Dendritic cell treated with granulocyte-macrophage colony-stimulating factor and Interleukin-4, amounts not matched to agents 40 ng/mL and 50 ng/mL, for 4 days (primary cell): Measurements from ENCODE around the gene CNGB1.
"Not testable (repeated sequence)": the region's sequence is repeated elsewhere in the genome, so short reads cannot be mapped to it uniquely, and the experiment has no call there.

ENCODE experiments used
- H3K27ac Mint-ChIP-seq: one replicate; pipeline ENCODE4 v1.8.0; 2022; ENCODE audit warnings: mild to moderate bottlenecking, mixed read lengths
- H3K27me3 Mint-ChIP-seq: one replicate; pipeline ENCODE4 v1.8.0; 2022; ENCODE audit warnings: mild to moderate bottlenecking, mixed read lengths
- H3K36me3 Mint-ChIP-seq: one replicate; pipeline ENCODE4 v1.8.0; 2022; ENCODE audit warnings: low read depth, mixed read lengths
- H3K4me1 Mint-ChIP-seq: one replicate; pipeline ENCODE4 v1.8.0; 2022; ENCODE audit warnings: low read depth, mixed read lengths
- H3K4me3 Mint-ChIP-seq: one replicate; pipeline ENCODE4 v1.8.0; 2022; ENCODE audit warnings: mild to moderate bottlenecking, moderate library complexity, mixed read lengths
- H3K9me3 Mint-ChIP-seq: one replicate; pipeline ENCODE4 v1.8.0; 2022; ENCODE audit warnings: mixed read lengths
- intact Hi-C: fragments of 100-400 bp; cut with micrococcal nuclease; formaldehyde crosslinking; loops from one replicate; pipeline ENCODE4 v1.15.0; 2022

Gene CNGB1

DNA sequence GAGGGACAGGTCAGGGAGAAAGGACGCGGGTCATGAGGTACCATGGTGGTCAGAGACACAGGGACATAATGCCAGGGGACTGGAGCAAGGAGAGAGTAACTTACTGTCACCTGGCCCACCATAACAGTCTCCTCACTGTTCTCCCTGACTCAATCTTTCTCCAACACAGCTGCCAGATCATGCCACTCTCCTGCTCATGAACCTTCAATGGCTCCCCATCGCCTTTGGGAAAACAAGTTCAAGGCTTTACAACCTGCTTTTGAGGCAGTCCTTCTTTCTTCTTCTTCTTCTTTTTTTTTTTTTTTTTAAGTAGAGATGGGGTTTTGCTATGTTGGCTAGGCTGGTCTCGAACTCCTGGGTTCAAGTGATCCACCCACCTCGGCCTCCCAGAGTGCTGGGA is 22.9 kb downstream of the CNGB1 start:
- Mint-ChIP-seq H3K4me1 (peaks cover 4% of the 10 kb centered on the region), H3K4me3 (no peak overlapping the region), H3K9me3 (no peaks in the 10 kb centered on the region), H3K27ac (no peak overlapping the region), H3K36me3 (no peaks in the 10 kb centered on the region), H3K27me3 (peaks cover 6% of the 10 kb centered on the region)
- intact Hi-C loops: no loop called here

DNA sequence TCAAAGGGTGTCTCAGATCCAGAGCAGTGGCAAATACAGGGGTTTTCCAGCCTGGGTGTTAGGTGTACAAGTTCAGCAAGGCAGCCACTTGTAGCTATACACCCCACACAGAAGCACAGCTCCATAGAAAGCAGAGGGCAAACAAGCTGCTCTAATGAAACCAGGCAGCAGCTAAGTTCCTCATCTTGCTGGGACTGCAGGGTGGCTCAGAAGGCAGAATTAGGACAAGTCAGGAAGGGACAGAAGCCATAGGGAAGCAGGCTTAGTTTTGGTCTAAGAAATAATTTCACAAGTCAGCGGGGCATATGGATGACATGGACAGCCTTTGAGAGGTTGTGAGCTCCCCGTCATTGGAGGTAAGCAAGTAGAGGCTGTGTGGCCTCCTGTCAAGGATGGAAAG is 23.7 kb downstream of the CNGB1 start:
- intact Hi-C loops: no loop called here
- Mint-ChIP-seq H3K27me3 (peaks cover 4% of the 10 kb centered on the region), H3K9me3 (no peaks in the 10 kb centered on the region), H3K36me3 (no peaks in the 10 kb centered on the region), H3K27ac (no peak overlapping the region), H3K4me3 (no peak overlapping the region), H3K4me1 (no peaks in the 10 kb centered on the region)

DNA sequence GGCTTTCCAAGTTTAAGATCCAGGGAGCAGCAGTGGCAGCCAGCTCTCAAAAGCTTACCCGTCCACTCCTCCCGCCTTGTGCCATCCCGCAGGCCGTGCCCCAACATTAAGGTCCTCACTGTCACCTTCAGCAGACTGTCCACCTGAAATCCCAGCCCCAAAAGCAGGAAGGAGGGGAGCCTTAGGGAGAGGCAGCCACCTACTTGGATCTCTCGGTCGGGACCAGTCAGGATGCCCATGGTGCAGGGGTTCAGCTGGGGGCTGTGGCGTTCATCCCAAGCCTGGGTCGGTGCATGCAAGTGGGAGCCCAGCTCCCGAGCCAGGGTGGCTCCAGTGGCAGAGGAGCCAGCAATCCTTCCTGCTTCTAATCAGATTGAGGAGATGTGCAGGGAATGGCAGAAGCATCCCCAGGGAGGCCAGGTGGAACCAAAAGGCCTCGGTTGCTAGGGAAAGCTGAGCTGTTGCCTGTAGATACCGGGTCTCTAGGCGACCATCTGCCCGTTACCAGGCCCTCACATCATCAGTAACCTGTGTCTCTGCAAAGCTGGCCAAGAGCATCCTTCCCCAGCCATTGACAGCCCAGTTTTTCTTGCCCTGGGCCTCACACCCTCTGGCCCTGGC is 24.6 kb downstream of the CNGB1 start:
- H3K4me1 Mint-ChIP-seq: no peaks in the 10 kb centered on the region
- intact Hi-C loops: no loop called here
- no peaks in the 10 kb centered on the region for H3K9me3 Mint-ChIP-seq
- H3K27ac Mint-ChIP-seq: no peak overlapping the region
- no peak overlapping the region for H3K4me3 Mint-ChIP-seq
- no peaks in the 10 kb centered on the region for H3K36me3 Mint-ChIP-seq
- H3K27me3 Mint-ChIP-seq: peaks cover under 1% of the 10 kb centered on the region

DNA sequence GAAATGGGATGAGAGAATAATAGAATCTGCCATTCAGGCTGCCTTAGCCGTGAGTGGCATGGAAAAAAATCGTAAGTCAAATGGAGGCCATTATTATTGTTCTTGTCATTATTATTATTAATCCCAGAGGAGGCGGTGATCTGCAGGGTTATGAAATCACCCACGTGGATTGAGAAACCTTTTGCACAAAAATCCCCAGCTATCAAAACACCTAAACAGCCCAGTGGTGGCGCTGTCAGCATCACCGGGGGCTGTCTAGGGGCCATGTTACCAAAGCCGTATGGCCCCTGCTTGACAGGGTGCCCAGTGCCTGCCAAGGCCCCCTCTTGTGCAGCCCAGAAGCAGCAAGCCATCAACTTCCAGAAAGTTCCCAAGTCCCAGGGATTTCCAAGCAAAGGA is 25.2 kb downstream of the CNGB1 start:
- Mint-ChIP-seq H3K4me1 (no peaks in the 10 kb centered on the region), H3K27ac (no peak overlapping the region), H3K9me3 (no peaks in the 10 kb centered on the region), H3K27me3 (peaks cover 3% of the 10 kb centered on the region), H3K4me3 (no peak overlapping the region), H3K36me3 (no peaks in the 10 kb centered on the region)
- intact Hi-C loops: no loop called here

DNA sequence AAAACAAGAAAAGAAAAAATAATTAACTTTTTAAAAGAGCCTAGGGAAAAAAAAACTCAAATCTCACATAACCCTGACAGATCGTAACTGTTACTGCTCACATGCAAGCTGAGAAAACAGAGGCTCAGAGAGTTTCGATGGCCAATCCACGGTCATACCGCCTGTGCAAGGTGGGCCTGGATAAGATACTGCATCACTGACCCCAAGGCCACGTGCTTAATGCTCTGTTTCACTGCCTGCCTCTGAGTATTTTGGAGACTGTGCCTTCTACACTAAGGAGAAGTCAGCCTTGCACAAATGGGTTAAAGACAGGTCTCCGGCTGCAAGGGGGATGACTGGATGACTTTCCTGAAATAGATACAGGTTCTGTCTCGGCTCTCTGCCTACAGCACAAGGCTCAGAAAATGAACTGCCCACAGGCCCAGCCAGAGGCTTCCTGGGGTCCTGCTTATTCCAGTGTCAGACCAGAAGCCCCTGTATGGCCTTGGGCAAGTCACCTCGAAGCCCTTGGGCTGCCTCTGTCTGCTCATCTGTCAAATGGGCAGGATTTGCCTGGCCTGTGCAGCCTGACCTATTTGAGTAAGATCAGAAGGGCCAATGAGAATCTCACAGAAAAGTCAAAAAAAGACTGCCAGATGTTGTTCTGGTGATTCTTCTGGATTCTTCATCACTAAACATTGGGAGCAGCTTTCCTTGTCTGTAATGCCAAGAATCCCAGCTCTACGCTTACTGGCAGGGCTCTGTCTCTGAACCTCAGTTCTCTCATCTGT is 25.8 kb downstream of the CNGB1 start:
- no peaks in the 10 kb centered on the region for H3K4me1 Mint-ChIP-seq
- H3K36me3 Mint-ChIP-seq: no peaks in the 10 kb centered on the region
- intact Hi-C loops: no loop called here
- no peaks in the 10 kb centered on the region for H3K9me3 Mint-ChIP-seq
- peaks cover 7% of the 10 kb centered on the region for H3K27me3 Mint-ChIP-seq
- no peak overlapping the region for H3K27ac Mint-ChIP-seq
- H3K4me3 Mint-ChIP-seq: no peak overlapping the region

DNA sequence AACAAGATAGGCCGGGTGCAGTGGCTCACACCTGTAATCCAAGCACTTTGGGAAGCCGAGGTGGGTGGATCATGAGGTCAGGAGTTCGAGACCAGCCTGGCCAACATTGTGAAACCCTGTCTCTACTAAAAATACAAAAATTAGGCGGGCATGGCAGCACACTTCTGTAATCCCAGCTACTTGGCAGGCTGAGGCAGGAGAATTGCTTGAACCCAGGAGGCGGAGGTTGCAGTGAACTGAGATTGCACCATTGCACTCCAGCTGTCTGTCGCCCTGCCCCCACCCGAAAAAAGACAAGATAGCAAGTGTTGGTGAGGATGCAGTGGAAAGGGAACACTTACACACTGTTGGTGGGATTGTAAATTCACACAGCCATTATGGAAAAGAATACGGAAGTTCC is 27.5 kb downstream of the CNGB1 start:
- H3K9me3 Mint-ChIP-seq, H3K27ac Mint-ChIP-seq, intact Hi-C loops, H3K36me3 Mint-ChIP-seq, H3K4me3 Mint-ChIP-seq: not testable (repeated sequence)
- Mint-ChIP-seq H3K27me3 (peaks cover 12% of the 10 kb centered on the region), H3K4me1 (peaks cover 13% of the 10 kb centered on the region)

DNA sequence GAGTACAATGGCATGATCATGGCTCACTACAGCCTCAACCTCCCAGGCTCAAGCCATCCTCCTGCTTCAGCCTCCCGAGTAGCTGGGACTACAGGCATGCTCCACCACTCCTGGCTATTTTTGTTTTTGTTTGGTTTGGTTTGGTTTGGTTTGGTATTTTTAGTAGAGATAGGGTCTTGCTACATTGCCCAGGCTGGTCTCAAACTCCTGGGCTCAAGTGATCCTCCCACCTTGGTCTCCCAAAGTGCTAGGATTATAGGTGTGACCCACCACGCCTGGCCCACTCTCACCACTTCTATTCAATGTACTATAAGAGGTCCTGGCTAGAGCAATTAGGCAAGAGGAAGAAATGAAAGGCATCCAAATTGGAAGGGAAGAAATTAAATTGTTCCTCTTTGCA is 29.0 kb downstream of the CNGB1 start:
- intact Hi-C loops, H3K27ac Mint-ChIP-seq, H3K36me3 Mint-ChIP-seq, H3K9me3 Mint-ChIP-seq, H3K4me3 Mint-ChIP-seq: not testable (repeated sequence)
- Mint-ChIP-seq H3K27me3 (peaks cover 12% of the 10 kb centered on the region), H3K4me1 (peaks cover 13% of the 10 kb centered on the region)

DNA sequence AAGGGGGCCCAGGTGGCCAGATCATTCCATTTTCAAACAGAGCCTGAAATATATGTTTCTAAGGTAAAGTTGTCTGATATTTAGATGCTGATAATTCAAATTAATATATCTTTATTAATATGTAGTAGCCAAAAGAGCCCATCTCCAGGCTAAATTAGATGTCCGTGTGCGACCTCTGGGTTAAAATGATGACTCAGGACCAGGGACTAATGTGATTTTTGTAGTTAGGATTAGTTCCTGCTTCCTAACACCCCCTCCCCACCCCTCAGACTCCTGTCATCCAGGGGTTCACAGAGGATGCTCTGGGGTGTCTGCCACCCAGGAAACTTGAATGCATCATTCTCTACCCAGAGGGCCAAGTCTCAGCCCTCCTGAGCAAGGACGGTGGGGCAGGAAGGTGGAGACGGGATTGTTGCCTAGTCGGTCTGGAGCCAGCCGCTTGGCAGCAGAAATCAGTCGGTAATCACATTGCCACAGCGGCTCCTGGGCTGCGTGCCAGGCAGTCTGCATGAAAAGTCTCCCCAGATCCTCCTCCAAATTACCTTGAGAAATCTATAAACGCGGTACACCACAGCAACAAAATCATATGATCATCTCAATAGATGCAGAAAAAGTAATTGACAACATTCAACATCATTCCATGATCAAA is 29.8 kb downstream of the CNGB1 start:
- no peak overlapping the region for H3K27ac Mint-ChIP-seq
- H3K9me3 Mint-ChIP-seq: no peaks in the 10 kb centered on the region
- H3K36me3 Mint-ChIP-seq: no peaks in the 10 kb centered on the region
- peaks cover 13% of the 10 kb centered on the region for H3K27me3 Mint-ChIP-seq
- H3K4me3 Mint-ChIP-seq: no peak overlapping the region
- peaks cover 13% of the 10 kb centered on the region for H3K4me1 Mint-ChIP-seq
- intact Hi-C loops: no loop called here

DNA sequence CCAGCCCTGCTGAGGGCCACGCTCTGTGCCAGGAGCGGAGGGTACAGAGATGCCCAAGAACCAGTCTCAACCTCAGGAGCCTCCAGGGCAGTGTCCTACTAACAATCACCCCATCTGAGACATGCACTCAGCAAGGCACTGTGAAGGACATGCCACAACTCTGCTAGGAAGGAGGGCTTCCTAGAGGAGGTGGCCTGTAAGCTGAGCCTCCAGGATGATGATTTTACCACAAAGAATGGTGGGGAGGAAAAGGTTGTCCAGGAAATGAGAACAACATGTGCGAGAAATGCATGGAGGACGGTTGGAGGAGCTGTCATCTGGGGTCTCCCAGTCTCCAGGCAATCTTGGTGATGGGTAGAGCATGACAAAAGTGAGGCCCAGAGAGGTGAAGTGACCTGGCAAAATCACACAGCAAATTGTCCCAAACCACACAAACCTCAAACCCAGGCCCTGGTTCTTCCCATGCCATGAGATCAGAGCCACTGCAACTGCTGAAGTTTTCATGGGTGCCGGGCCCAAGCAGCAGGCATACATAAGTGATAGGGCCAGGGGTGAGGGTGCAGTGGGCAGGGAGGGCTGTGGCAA is 30.5 kb downstream of the CNGB1 start:
- Mint-ChIP-seq H3K27ac (no peak overlapping the region), H3K36me3 (no peaks in the 10 kb centered on the region), H3K27me3 (peaks cover 13% of the 10 kb centered on the region), H3K9me3 (no peaks in the 10 kb centered on the region), H3K4me1 (peaks cover 13% of the 10 kb centered on the region), H3K4me3 (no peak overlapping the region)
- intact Hi-C loops: no loop called here

DNA sequence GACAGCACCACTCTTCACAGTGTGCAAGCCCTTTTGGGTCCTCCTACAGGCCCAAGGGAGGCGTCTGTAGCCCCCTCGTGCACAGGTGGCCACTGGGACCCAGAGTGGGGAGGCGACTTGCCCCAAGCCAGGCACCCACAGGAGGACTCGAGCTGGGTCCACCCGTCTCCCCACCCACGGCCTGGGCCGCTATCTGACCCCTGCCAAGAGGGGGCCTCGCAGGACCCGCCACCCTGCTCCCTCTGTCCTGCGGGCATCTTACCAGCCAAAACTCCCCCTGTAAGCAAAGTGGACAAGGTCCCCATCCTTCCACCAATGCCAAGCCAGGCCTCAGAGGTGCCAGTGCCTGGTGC is 31.1 kb downstream of the CNGB1 start:
- Mint-ChIP-seq H3K27ac (no peak overlapping the region), H3K9me3 (no peaks in the 10 kb centered on the region), H3K4me3 (no peak overlapping the region), H3K4me1 (peaks cover 13% of the 10 kb centered on the region), H3K36me3 (no peaks in the 10 kb centered on the region), H3K27me3 (peaks cover 13% of the 10 kb centered on the region)
- intact Hi-C loops: no loop called here

DNA sequence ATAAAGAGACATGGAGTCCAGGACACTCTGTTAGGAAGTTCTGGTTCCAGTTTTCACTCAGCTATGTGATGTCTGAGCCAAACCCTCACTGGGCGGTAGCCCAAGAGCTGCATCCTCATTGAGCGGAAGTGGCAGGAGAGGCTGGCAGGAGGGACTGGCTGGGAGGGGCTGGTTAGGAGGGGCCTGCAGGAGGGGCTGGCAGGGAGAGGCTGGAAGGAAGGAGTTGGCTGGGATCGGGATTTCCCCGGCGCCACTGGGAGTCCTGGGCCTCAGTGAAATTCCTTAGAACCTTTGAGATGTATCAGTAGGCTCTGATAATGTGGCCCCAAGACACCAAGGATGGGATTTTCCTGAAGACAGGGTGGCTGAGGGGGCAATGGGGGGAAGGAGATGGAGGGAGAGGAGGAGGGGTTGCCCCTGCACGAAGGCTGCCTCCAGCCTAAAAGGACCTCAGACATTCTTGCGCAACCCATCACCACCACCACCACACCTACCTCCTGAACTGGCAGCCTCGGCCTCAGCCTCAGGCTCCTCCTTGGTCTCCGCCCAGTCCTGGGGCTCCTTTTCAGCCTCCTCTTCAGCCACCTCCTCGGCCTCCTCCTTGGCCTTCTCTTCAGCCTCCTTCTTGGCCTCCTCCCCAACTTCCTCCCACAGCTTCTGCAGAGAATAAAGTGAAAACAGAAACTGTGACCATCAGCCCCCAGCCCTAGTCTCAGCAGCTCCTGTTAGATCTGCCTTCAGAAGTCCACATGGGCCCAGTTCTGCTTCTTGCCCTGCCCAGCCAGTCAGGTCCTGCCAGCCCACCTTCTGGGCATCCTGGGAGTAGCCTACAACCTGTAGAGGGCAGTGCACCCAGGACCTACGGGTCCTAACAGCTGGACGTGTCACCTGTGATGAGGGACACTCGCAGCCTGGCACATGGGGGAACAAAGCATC is 31.7 kb downstream of the CNGB1 start:
- Mint-ChIP-seq H3K4me3 (no peak overlapping the region), H3K36me3 (no peaks in the 10 kb centered on the region), H3K27me3 (peaks cover 13% of the 10 kb centered on the region), H3K9me3 (no peaks in the 10 kb centered on the region), H3K4me1 (peaks cover 13% of the 10 kb centered on the region), H3K27ac (no peak overlapping the region)
- intact Hi-C loops: no loop called here

DNA sequence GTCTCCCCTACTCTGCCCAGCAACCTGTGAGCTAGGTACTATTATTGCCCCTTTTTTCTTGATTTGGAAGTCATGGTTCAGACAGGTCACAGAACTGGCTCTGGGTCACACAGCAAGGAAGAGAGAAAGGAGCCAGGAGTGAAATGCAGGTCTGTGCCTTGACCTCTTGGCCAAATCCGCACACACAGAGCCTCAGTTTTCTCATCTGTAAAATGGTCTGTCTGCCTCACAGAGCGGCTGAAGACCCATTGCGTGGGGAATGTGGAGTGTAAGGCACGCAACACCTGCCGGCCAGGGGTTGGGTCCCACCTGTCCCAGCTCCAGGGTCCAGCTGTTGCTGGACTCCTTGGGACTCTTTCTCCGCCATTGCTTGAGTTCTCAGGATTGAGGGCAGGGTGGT is 32.4 kb downstream of the CNGB1 start:
- H3K9me3 Mint-ChIP-seq: no peaks in the 10 kb centered on the region
- peaks cover 13% of the 10 kb centered on the region for H3K4me1 Mint-ChIP-seq
- no peak overlapping the region for H3K4me3 Mint-ChIP-seq
- intact Hi-C loops: no loop called here
- peaks cover 13% of the 10 kb centered on the region for H3K27me3 Mint-ChIP-seq
- no peaks in the 10 kb centered on the region for H3K36me3 Mint-ChIP-seq
- no peak overlapping the region for H3K27ac Mint-ChIP-seq

DNA sequence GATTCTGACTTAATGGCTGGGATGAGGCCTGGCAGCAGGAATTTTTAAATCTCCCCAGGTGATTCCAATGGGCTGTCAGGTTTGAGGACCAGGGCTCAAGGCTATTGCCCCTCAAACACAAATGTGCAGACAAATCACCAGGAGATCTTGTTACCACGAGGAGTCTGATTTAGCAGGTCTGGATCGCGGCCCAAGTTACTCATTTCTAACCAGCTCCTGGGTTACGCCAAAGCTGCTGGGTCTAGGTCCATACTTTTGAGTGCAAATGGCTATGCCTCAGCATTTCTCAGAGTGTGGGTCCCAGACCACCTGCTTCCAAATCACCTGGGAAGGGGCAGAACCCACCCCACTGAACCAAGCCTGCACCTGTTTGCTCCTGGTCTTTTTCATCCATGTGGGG is 33.1 kb downstream of the CNGB1 start:
- intact Hi-C loops: no loop called here
- H3K27ac Mint-ChIP-seq: no peak overlapping the region
- no peak overlapping the region for H3K4me3 Mint-ChIP-seq
- H3K27me3 Mint-ChIP-seq: peaks cover 13% of the 10 kb centered on the region
- H3K36me3 Mint-ChIP-seq: no peaks in the 10 kb centered on the region
- H3K9me3 Mint-ChIP-seq: no peaks in the 10 kb centered on the region
- peaks cover 13% of the 10 kb centered on the region for H3K4me1 Mint-ChIP-seq
